ENCODE results near the gene TP53TG3D.
"Not testable (repeated sequence)": the region's sequence is repeated elsewhere in the genome, so short reads cannot be mapped to it uniquely, and the experiment has no call there.

The TP53TG3D gene, protein sequence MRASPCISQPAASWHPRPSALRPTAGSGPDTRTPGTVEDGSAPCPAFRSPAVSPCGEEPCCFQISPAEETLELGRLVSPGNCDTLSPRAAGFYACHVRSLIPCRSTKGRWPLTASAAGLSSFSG

GRCh38 chr16:32252986-32253385 is at the start of gene TP53TG3D:
TSS of gene TP53TG3D (plus strand) at chr16:32253286. CDS start at chr16:32253354, 68 bp downstream.
- not testable (repeated sequence) for TF ChIP-seq GATA2, GATA3 (IDR thresholded peaks at IDR 0.05; ENCODE audit: low read depth, low read length)

Data from SH-SY5Y (cell line).